Bone marrow (tissue), 2 donors: ENCODE results near the gene CNMD.
A peak's percentile ranks its signal among the peaks of the same experiment; 100 is the strongest.
"Not testable (repeated sequence)": the region's sequence is repeated elsewhere in the genome, so short reads cannot be mapped to it uniquely, and the experiment has no call there.

Source experiments
- DNase-seq, 2 donors: peaks; one replicate each; lab custom pipeline; 2025; lab: John Stamatoyannopoulos, UW

CNMD gene

DNA sequence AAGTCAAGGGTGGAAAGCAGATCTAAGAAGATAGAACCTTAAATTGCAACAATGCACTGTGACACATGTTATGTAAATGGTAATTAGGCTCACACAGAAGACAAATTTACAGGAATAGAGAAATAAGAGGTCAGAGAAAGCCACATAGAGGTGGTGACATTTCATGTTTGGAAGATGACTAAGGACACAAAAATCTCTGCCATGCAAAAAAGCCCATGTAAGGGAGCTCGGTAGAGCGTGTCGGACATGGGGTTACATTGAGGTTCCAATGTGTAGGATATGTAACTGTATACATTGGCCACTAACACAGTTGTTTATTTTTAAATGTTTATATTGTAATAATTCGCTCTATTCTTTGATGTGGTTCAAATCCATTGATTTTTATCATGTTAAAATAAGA, 53.2 kb downstream of the CNMD start:
- DNase-seq, result no peak

GRCh38 chr13:52685806-52686205, 53.8 kb downstream of the CNMD start:
- DNase-seq, result not testable (repeated sequence)

- no peak for DNase-seq
Measured at GRCh38 chr13:52677823-52678222, 61.8 kb downstream of the CNMD start.

- no peak for DNase-seq
Measured at GRCh38 chr13:52673465-52673864, 66.2 kb downstream of the CNMD start.

DNA sequence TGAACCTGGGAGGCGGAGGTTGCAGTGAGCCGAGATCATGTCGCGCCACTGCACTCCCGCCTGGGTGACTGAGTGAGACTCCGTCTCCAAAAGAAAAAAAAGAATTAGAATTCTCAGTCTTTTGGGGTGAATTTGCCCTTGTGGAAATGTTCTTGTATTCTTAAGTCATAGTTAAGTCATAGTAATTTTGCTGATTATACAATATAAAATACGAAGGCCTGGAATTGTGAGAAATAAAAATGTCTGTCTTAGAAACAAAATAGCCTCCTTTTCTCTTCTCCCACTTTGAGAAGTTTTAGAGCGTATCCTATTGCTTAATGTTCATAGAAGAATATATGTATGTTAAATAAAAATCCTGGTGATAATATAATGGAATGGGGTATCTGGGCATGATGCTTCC, 68.9 kb downstream of the CNMD start:
- no peak for DNase-seq

- no peak for DNase-seq
Measured at GRCh38 chr13:52669677-52670076, 69.9 kb downstream of the CNMD start.

- DNase-seq, result peak in 1 of 2 donors; percentile 15
Measured at GRCh38 chr13:52665325-52665724, 74.3 kb downstream of the CNMD start.

DNA sequence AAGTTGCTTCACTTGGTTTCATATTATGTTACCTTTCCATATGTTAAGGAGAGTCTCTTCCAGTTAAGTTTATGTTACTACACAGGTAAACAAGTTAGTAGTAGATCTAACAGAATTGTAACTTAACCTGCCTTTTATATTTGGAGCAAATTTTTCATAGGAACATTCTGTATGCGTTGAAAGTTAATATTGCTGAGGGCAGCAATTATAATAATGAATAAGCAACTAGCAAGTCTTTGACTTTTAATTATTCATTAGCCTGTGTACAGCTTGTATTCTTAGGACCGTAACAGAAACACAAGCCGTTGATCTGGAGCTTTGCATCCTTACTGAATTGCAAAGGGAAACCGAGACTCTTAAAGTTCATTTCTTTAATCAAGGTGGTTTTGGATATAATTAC, 75.3 kb downstream of the CNMD start:
- DNase-seq, result no peak

GRCh38 chr13:52659340-52659739, 80.3 kb downstream of the CNMD start:
- no peak for DNase-seq
